Ecto neural progenitor cell (in vitro differentiated cells): ENCODE results near the gene CADPS.

Source experiments
- DNase-seq: peaks from one replicate; pipeline ENCODE4 v3.0.0-alpha.2; 2018; ENCODE audit warnings: low spot score

Gene CADPS

GRCh38 chr3:62749130-62749529 lies 126.1 kb downstream of the CADPS start:
- DNase-seq, result no peak

- DNase-seq, result no peak
Measured at GRCh38 chr3:62737449-62737848, 137.8 kb downstream of the CADPS start.

- DNase-seq, result no peak
Measured at GRCh38 chr3:62735510-62735909, 139.7 kb downstream of the CADPS start.

GRCh38 chr3:62732183-62732904 lies 142.9 kb downstream of the CADPS start:
- DNase-seq, result no peak

- no peak for DNase-seq
Measured at GRCh38 chr3:62727981-62728380, 147.2 kb downstream of the CADPS start.

DNA sequence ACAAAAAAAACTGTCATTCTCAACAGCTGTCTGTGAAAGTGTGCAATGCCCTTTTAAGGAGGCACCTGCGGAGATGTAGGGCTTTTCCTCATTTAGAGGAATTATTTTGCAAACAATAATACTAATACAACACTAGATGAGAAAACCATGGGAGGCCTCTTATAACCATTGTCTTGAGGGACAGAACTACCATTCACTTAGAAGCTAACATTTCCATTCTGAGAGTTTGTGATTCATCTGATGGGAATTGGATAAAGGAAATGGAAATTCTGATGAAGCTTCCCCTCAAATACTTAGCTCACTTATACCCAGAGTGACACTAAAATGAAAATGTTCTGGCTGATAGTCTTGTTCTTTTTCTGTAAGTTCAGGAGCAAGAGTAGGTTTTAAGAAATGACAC lies 147.7 kb downstream of the CADPS start:
- no peak for DNase-seq

- no peak for DNase-seq
Measured at GRCh38 chr3:62724503-62724902, 150.7 kb downstream of the CADPS start.

DNA sequence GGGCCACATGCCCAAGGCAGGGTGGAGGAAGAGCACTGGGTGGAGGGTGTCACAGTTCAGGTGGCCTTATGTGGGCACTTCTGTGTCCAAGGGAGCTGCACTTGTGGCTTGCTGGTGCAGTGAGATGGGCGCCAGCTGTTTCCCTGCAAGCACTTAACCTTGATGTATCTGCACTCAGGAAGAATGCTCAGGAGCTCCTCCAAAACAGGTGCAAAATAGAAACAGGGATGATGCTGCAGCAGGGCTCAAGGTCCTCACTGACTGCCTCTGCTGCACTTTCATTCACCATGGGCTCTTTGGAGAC lies 151.3 kb downstream of the CADPS start:
- DNase-seq, result no peak

- no peak for DNase-seq
Measured at GRCh38 chr3:62723166-62723913, 151.9 kb downstream of the CADPS start.

DNA sequence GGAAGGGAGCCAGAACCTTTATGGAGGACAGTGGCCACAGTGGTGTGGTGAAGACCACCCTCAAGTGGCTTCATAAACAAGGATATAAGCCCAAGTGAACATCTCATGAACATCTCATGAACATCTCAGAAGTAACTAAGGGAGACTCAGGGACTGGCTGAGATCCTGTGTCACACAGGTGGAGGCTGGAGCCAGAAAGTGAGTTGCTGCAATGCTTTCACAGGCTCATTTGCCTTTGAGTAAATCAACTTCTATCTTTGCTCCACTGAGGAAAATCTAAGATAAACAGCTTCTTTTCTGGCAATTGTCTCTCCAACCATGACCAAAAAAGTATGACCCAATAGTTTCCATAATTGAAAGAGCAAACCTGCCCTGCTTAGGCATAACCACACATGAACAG lies 152.9 kb downstream of the CADPS start:
- DNase-seq, result no peak

DNA sequence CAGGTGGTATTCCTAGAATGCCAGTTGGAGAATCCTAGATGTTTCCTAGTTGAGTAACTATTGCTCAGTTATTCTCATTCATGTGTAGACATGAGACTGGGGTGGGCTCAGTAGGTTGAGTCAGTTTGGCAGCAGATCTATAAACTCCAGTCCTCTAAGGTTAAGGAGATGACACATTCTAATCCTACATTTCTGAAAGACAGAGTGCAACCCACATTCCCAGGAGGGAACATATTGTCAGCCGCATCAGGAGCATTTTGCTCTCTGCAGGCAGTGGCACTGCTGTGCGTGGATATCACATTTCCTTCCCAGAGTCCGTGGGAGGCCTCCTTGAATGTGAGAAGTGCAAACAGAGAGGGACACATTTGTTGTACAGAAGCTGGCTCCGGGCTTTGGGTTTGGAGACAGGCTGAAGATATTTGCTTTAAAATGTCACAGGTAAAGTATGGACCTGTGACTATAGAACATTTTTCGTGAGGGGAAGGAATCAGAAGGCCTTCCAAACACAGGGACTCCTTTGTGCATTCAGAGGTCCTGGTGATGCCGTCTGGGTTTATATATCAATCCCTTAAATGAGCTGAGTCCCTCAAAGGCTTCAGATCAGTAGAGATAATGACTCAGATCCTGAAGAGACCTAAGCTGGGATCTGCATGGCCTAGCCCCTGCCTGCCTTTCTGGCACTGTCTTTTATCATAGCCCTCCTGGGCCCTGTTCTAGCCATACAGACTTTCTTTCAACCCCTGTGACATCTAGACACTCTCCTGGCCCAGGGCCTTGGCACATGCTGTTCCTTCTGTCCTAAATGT lies 156.5 kb downstream of the CADPS start:
- no peak for DNase-seq

DNA sequence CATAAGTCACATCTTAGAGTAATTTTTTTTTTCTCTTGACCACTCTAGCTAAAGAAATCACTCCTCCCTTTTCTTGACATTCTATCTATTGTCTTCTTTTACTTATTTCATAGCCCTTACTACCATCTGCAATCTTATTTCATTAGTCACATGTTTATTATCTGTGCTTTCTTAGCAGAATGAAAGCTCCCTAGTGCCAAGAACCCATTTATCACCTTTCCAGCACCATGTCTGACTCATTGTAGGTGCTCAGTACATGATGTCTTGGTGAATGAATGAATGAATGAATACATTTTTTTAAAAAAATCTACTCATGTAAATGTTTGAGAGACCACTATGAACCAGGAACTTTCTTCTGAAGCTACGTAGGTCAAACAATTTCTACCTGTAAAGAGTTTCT lies 157.2 kb downstream of the CADPS start:
- no peak for DNase-seq

GRCh38 chr3:62712746-62713145 lies 162.5 kb downstream of the CADPS start:
- DNase-seq, result no peak

DNA sequence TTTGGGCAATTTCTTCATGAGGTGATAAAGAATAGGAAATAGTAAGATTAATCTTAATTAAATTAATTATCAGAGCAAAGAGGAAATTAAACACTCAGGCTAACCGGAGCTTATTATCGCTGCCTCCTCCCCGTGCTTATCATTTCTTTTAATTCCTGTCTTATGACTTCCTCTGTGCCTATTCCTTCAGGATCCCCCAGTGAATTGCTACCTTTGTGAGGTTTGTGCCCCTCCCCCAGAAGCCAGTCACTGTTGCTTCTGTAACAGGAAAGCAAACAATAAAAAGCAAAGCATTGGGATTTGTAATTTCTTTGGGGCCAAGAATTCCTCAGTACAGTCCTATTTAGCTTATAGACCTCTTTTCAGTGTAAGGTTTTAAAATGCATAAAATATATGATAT lies 164.5 kb downstream of the CADPS start:
- DNase-seq, result no peak

DNA sequence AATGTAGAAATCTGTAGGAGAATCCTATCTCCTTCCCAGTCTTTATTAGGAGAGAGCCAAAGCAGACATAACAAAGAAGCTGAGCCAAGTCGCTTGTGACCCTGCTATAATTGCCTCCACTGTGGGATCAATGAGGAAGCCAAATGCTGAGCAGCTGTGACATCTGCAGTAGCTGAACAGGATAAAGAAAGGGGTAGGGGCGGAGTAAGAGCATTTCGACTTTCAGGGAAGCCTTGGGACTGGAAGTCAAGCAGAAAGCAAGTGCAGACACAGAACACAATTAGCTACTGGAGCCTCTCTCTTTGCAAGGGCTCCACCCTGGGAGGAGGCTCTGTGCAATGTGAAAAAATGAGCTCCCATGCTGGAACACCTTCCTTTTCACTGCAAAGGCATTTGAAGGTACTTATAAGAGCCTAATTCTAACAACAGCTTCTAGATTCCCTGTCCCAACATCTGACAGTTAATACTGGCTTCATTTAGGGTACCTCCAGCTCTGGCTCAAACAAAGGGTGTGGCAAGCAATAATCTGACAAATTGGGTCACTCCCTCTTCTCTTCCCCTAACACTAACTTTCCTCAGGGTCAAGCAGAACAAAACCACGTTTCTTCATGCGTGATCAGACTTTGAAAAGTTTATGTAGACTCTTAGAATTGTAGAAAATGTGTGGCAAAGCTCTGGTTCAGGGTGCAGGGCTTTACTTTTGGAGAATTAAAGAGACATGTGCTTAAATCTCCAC lies 166.4 kb downstream of the CADPS start:
- DNase-seq, result peak; percentile 68

- no peak for DNase-seq
Measured at GRCh38 chr3:62705721-62706120, 169.5 kb downstream of the CADPS start.

DNA sequence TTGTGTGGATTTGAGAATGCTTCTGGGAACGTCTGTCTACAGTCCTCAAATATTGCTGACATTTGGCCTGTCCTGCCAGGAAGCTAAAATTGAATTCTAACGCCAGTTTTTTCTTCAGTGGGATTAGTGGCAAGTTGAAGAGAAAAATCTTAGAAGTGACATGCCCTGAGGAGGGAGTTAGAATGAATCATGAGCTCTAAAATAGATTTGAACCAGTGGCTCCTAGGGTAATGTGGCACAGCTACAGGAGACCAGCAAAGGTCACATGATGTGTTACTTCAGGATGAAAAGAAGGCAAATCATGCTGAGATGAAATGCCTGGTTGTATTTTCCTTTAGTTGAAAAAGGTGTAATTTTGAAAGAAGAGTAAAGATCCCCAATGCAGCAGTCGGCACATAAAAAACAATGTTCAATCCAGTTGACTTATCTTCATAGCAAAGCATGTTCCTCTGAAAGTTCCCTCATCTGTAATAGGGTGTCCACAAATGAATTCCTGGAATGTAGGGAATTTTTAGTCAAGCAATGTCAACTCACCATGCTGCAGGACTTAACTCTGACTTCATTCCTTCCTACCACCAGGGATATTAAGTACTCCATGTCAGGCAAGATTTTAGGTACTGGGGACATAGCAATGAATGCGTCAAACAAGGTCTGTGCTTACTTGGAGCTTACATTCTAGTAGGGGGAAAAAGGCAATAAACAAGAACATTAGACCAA lies 171.6 kb downstream of the CADPS start:
- no peak for DNase-seq

DNA sequence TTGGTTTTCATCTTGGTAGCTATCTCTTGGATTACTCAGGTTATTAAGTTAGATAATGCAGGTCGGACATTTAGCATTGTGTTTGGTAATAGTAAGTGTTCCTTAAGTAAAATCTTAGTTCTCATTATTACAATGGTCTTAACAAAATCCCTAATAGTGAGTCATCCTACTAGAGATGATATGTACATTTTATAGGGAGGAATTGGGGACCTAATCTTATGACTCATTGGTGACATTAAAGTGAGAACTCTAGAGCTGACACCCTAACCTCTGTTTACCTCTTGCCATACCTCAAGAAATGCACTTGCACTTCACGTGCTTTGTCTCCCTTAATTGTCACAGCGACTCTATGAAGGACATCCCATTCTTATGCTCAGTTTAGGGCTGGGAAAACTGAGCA lies 174.9 kb downstream of the CADPS start:
- no peak for DNase-seq

DNA sequence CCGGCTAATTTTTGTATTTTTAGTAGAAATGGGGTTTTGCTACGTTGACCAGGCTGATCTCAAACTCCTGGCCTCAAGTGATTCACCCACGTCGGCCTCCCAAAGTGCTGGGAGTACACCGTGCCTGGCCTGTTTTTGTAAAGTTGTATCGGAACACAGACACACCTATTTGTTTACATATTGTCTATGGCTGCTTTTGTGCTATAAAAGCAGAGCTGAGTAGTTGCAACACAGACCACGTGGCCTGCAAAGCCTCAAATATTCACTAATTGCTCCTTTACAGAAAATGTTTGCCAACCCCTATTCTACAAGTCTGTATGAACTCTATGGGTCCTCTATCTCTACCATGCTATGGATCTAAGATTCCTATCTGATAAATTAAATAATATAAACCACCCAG lies 175.5 kb downstream of the CADPS start:
- DNase-seq, result no peak

GRCh38 chr3:62696011-62696410 lies 179.2 kb downstream of the CADPS start:
- no peak for DNase-seq

DNA sequence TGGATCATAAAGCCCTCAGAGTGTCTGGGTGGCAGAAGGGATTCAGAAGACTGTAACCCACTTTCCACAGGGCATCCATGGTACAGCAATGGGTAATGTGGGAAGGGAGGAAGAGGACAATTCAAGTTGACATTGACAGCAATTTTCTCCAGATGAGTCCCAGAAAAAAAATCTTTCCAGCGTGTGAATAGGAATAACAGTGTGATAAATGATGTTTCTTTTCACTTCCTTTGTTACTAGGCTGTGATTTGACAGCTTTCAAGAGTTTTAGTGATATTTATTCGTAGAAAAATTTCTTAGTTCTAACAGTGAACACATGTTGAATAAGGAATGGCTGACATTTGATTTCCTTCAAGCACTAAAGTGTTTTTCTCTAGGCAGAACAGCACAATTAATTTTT lies 186.4 kb downstream of the CADPS start:
- DNase-seq, result no peak

DNA sequence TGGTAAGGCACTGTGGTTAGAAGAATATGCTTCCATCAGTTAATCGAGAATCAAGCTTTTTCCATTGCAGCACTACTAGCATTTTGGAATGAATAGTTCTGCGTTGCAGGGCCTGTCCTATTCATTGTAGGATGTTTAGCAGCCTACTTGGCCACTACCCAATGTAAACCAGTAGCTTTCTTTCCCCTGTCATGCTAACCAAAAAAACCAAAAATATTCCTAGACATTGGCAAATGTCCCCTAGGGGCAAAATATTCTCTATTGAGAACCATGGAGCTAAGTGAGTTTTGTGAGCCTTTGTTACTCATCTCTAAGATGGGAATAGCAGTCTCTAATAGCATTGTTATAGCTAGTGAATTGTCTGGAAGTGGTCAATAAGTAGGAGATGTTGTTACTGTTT lies 187.2 kb downstream of the CADPS start:
- no peak for DNase-seq
